ENCODE data around the gene TSPAN1.

The TSPAN1 gene

GRCh38 chr1:46160212-46160611 lies 14.7 kb upstream of the TSPAN1 start:
- DNase-seq (ENCODE audit: low spot score) = no peak

- no peak for DNase-seq (ENCODE audit: low spot score)
Observed at GRCh38 chr1:46166521-46167462, 8.1 kb upstream of the TSPAN1 start.

- no peak for DNase-seq (ENCODE audit: low spot score)
Observed at GRCh38 chr1:46168477-46168876, 6.4 kb upstream of the TSPAN1 start.

- no peak for DNase-seq (ENCODE audit: low spot score)
Observed at GRCh38 chr1:46169811-46170454, 5.0 kb upstream of the TSPAN1 start.

GRCh38 chr1:46171351-46171750 lies 3.5 kb upstream of the TSPAN1 start:
- DNase-seq (ENCODE audit: low spot score) = no peak

- DNase-seq (ENCODE audit: low spot score) = no peak
Observed at GRCh38 chr1:46171871-46172270, 3.0 kb upstream of the TSPAN1 start.

- no peak for DNase-seq (ENCODE audit: low spot score)
Observed at GRCh38 chr1:46172321-46172720, 2.6 kb upstream of the TSPAN1 start.

GRCh38 chr1:46173361-46173856 lies 1.5 kb upstream of the TSPAN1 start:
- DNase-seq (ENCODE audit: low spot score) = peak; percentile 60

- DNase-seq (ENCODE audit: low spot score) = no peak
Observed at GRCh38 chr1:46175243-46175642, 356 bp downstream of the TSPAN1 start.

- DNase-seq (ENCODE audit: low spot score) = no peak
Observed at GRCh38 chr1:46176211-46176865, 1.5 kb downstream of the TSPAN1 start, which contains the start of gene P3R3URF. Gene P3R3URF (minus strand): TSS chr1:46176488. CDS start chr1:46176471, 17 bp downstream.

- peak; percentile 81 for DNase-seq (ENCODE audit: low spot score)
Observed at GRCh38 chr1:46179138-46180081, 4.5 kb downstream of the TSPAN1 start.

GRCh38 chr1:46180082-46180616 lies 5.3 kb downstream of the TSPAN1 start:
- DNase-seq (ENCODE audit: low spot score) = no peak

GRCh38 chr1:46181343-46182260 lies 6.7 kb downstream of the TSPAN1 start:
- no peak for DNase-seq (ENCODE audit: low spot score)

- DNase-seq (ENCODE audit: low spot score) = no peak
Observed at GRCh38 chr1:46183079-46183847, 8.4 kb downstream of the TSPAN1 start.

GRCh38 chr1:46183926-46184557 lies 9.2 kb downstream of the TSPAN1 start:
- DNase-seq (ENCODE audit: low spot score) = no peak

GRCh38 chr1:46184920-46185658 lies 10.2 kb downstream of the TSPAN1 start:
- peak; percentile 63 for DNase-seq (ENCODE audit: low spot score)

GRCh38 chr1:46186076-46186475 lies 11.2 kb downstream of the TSPAN1 start:
- DNase-seq (ENCODE audit: low spot score) = no peak
